A549 (cell line): Measurements from ENCODE around the gene STX16.

Experiments
- BHLHE40 ChIP-seq: IDR thresholded peaks from 2 replicates; pipeline ENCODE4 v1.6.1; 2012; ENCODE audit warnings: low read depth, low read length, inconsistent platforms
- CHD4 ChIP-seq: fragments of 200-600 bp; sonication (generic); IDR thresholded peaks from 2 replicates; pipeline ENCODE4 v1.6.1; 2016; ENCODE audit warnings: antibody characterized with exemption, mild to moderate bottlenecking, borderline replicate concordance
- ESRRA ChIP-seq: fragments of 150-350 bp; IDR thresholded peaks from 2 replicates; pipeline ENCODE4 v1.6.1; 2014; ENCODE audit warnings: mild to moderate bottlenecking, low read length, borderline replicate concordance
- FOSL2 ChIP-seq, 2 experiments: fragments of 450-650 bp in 1 of 2; fragments of >200 bp in 1 of 2; sonication (Bioruptor Twin) in 1 of 2; formaldehyde crosslinking; IDR thresholded peaks; 2 replicates each; pipeline versions ENCODE4 v1.5.0 to v1.6.1; 2016 to 2020; ENCODE audit warnings: mild to moderate bottlenecking in 1 of 2, moderate library complexity in 1 of 2
- HDAC2 ChIP-seq: fragments of 200-600 bp; sonication (generic); IDR thresholded peaks from 2 replicates; pipeline ENCODE4 v1.6.1; 2016
- JUN ChIP-seq, 2 experiments: fragments of >200 bp; sonication (Bioruptor Twin); formaldehyde crosslinking; IDR thresholded peaks; 2 replicates in 1 of 2; 3 replicates in 1 of 2; pipeline ENCODE4 v1.6.1; 2016 to 2017
- JUNB ChIP-seq: fragments of >200 bp; sonication (Bioruptor Twin); formaldehyde crosslinking; IDR thresholded peaks from 2 replicates; pipeline ENCODE4 v1.6.1; 2016
- MAFK ChIP-seq: fragments of 450-650 bp; IDR thresholded peaks from 2 replicates; pipeline ENCODE4 v1.6.1; 2014; ENCODE audit not compliant: partially characterized antibody
- POLR2A ChIP-seq: IDR thresholded peaks from 2 replicates; pipeline ENCODE4 v1.6.1; 2012; ENCODE audit warnings: mild to moderate bottlenecking, low read length
- RAD21 ChIP-seq, 2 experiments: fragments of >200 bp in 1 of 2; sonication (Bioruptor Twin) in 1 of 2; formaldehyde crosslinking in 1 of 2; IDR thresholded peaks in 1 of 2; conservative IDR thresholded peaks in 1 of 2; 2 replicates in 1 of 2; 3 replicates in 1 of 2; pipeline ENCODE4 v1.6.1; 2012 to 2018; ENCODE audit warnings: inconsistent platforms in 1 of 2
- REST ChIP-seq: fragments of 200-600 bp; sonication (generic); IDR thresholded peaks from 2 replicates; pipeline ENCODE4 v1.6.1; 2016; ENCODE audit warnings: antibody characterized with exemption, mild to moderate bottlenecking, moderate library complexity
- SMC3 ChIP-seq: fragments of >200 bp; sonication (Bioruptor Twin); formaldehyde crosslinking; IDR thresholded peaks from 3 replicates; pipeline ENCODE4 v1.6.1; 2018; ENCODE audit warnings: inconsistent platforms
- TF ChIP-seq, protein P1 (sequence below): fragments of >200 bp; sonication (Bioruptor Twin); formaldehyde crosslinking; IDR thresholded peaks from 3 replicates; pipeline ENCODE4 v1.5.1; 2016

GRCh38 chr20:58610811-58611210 is 40.3 kb upstream of the STX16 start:
- TF ChIP-seq, protein P1, sequence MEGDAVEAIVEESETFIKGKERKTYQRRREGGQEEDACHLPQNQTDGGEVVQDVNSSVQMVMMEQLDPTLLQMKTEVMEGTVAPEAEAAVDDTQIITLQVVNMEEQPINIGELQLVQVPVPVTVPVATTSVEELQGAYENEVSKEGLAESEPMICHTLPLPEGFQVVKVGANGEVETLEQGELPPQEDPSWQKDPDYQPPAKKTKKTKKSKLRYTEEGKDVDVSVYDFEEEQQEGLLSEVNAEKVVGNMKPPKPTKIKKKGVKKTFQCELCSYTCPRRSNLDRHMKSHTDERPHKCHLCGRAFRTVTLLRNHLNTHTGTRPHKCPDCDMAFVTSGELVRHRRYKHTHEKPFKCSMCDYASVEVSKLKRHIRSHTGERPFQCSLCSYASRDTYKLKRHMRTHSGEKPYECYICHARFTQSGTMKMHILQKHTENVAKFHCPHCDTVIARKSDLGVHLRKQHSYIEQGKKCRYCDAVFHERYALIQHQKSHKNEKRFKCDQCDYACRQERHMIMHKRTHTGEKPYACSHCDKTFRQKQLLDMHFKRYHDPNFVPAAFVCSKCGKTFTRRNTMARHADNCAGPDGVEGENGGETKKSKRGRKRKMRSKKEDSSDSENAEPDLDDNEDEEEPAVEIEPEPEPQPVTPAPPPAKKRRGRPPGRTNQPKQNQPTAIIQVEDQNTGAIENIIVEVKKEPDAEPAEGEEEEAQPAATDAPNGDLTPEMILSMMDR: no peak
- TF ChIP-seq REST: no peak
- no peak for TF ChIP-seq FOSL2 (IDR thresholded peaks at IDR 0.05)
- no peak for TF ChIP-seq FOSL2 (CRISPR knock-in tag; IDR thresholded peaks at IDR 0.05)
- TF ChIP-seq POLR2A: no peak
- no peak for TF ChIP-seq MAFK
- TF ChIP-seq HDAC2: no peak
- no peak for TF ChIP-seq JUNB
- no peak for TF ChIP-seq ESRRA
- TF ChIP-seq SMC3: no peak
- no peak for TF ChIP-seq BHLHE40
- TF ChIP-seq CHD4: no peak
- no peak for TF ChIP-seq RAD21 (conservative IDR thresholded peaks at IDR 0.05 in 1 of 2, IDR thresholded peaks at IDR 0.05 in 1 of 2)
- TF ChIP-seq JUN (IDR thresholded peaks at IDR 0.05): no peak
